ENCODE data around the gene CRYGC. TPM values are rescaled to one million over a fixed set of nuclear protein-coding genes. Genes with fewer than 3 reads are reported as not detected.
A peak's percentile ranks its signal among the peaks of the same experiment; 100 is the strongest.
"Not testable (repeated sequence)": the region's sequence is repeated elsewhere in the genome, so short reads cannot be mapped to it uniquely, and the experiment has no call there.

Gene CRYGC
- total RNA-seq, 1 experiment from 2014 or later, result not detected

- POLR2A ChIA-PET, result interaction anchor here (1.0 kb wide), 1 partner anchor 10 kb away, joined by 6 read pairs; no protein-coding TSS in a partner anchor
- CTCF ChIA-PET, result interaction anchor here (1.1 to 2.0 kb wide), 3 partner anchors 45 to 153 kb away, joined by 6 to 16 read pairs (median 12); partner anchors contain the start of gene IDH1
- intact Hi-C loops (cut with micrococcal nuclease; ENCODE audit: unreplicated experiment), result loop anchor here (2.0 kb wide), 1 partner anchor 153 kb away; the partner anchor contains the start of gene IDH1
- no peak overlapping the region for H3K4me3 ChIP-seq (ENCODE audit: low read depth in 2 of 2, low read length in 2 of 2)
- H3K4me1 ChIP-seq (ENCODE audit: control insufficient read depth, insufficient read depth, low read length), result no peaks in the 10 kb centered on the region
- DNase-seq (ENCODE audit: low read depth, low spot score) (peak; percentile 43), ATAC-seq (peak; percentile 90)
- TF ChIP-seq POLR2AphosphoS5 (IDR thresholded peaks at IDR 0.05; ENCODE audit: low read depth, low read length) (no peak), TCF7L2 (IDR thresholded peaks at IDR 0.05; ENCODE audit: low read depth, low read length) (no peak), CTCF (IDR thresholded peaks at IDR 0.05) (peak; percentile 74; the same call in 1 of the 2 replicates), SIN3A (IDR thresholded peaks at IDR 0.05; ENCODE audit: borderline replicate concordance, insufficient read depth, low read depth, low read length) (no peak), REST (IDR thresholded peaks at IDR 0.05; ENCODE audit: insufficient read depth in 1 of 2, low read depth in 2 of 2, low read length in 1 of 2) (no peak)
- H3K9me3 ChIP-seq (ENCODE audit: control insufficient read depth, insufficient read depth, low read depth, low read length), result no peaks in the 10 kb centered on the region
- BruUV-seq (replicated peaks), result no TSS peak
- no peaks in the 10 kb centered on the region; the same call in 1 of the 2 replicates for H3K27me3 ChIP-seq (ENCODE audit: control insufficient read depth, insufficient read depth, low read length)
- no peak overlapping the region for H3K27ac ChIP-seq (ENCODE audit: low read length)
- no peaks in the 10 kb centered on the region for H3K36me3 ChIP-seq (ENCODE audit: control insufficient read depth, insufficient read depth, low read length)
- in situ Hi-C loops (cut with HindIII; ENCODE audit: low pct_unique_long_range_greater_than_20kb, low sequenced_read_pairs), result no loop called here
These were observed 27.7 kb downstream of the CRYGC start for GRCh38 chr2:208101716-208102631.

GRCh38 chr2:208099682-208100470 is 29.8 kb downstream of the CRYGC start:
- Histone ChIP-seq H3K9me3 (ENCODE audit: control insufficient read depth, insufficient read depth, low read depth, low read length) (no peaks in the 10 kb centered on the region), H3K27me3 (ENCODE audit: control insufficient read depth, insufficient read depth, low read length) (no peaks in the 10 kb centered on the region; the same call in 1 of the 2 replicates), H3K36me3 (ENCODE audit: control insufficient read depth, insufficient read depth, low read length) (no peaks in the 10 kb centered on the region), H3K4me3 (ENCODE audit: low read depth in 2 of 2, low read length in 2 of 2) (no peak overlapping the region), H3K4me1 (ENCODE audit: control insufficient read depth, insufficient read depth, low read length) (no peaks in the 10 kb centered on the region), H3K27ac (ENCODE audit: low read length) (no peak overlapping the region)
- in situ Hi-C loops (cut with HindIII; ENCODE audit: low pct_unique_long_range_greater_than_20kb, low sequenced_read_pairs), result no loop called here
- DNase-seq (ENCODE audit: low read depth, low spot score) (no peak), ATAC-seq (no peak)
- no TSS peak for BruUV-seq (replicated peaks)
- POLR2A ChIA-PET, result no interaction called here
- CTCF ChIA-PET, result no interaction called here
- intact Hi-C loops (cut with micrococcal nuclease; ENCODE audit: unreplicated experiment), result no loop called here
- TF ChIP-seq SIN3A (IDR thresholded peaks at IDR 0.05; ENCODE audit: borderline replicate concordance, insufficient read depth, low read depth, low read length) (no peak), TCF7L2 (IDR thresholded peaks at IDR 0.05; ENCODE audit: low read depth, low read length) (no peak)

- CTCF ChIA-PET, result not testable (repeated sequence)
These were observed 30.9 kb downstream of the CRYGC start for GRCh38 chr2:208098701-208099100.

More at GRCh38 chr2:208098701-208099100, 30.9 kb downstream of the CRYGC start:
- intact Hi-C loops (cut with micrococcal nuclease; ENCODE audit: unreplicated experiment); ATAC-seq; H3K4me3 ChIP-seq (ENCODE audit: low read depth in 2 of 2, low read length in 2 of 2); H3K36me3 ChIP-seq (ENCODE audit: control insufficient read depth, insufficient read depth, low read length); POLR2A ChIA-PET; DNase-seq (ENCODE audit: low read depth, low spot score); H3K4me1 ChIP-seq (ENCODE audit: control insufficient read depth, insufficient read depth, low read length); in situ Hi-C loops (cut with HindIII; ENCODE audit: low pct_unique_long_range_greater_than_20kb, low sequenced_read_pairs); H3K27ac ChIP-seq (ENCODE audit: low read length); BruUV-seq (replicated peaks); H3K9me3 ChIP-seq (ENCODE audit: control insufficient read depth, insufficient read depth, low read depth, low read length); H3K27me3 ChIP-seq (ENCODE audit: control insufficient read depth, insufficient read depth, low read length): not testable (repeated sequence)

Data from Panc1 (cell line).